Measurements from ENCODE around the gene ALCAM.

The ALCAM gene

GRCh38 chr3:105352976-105353375 is 13.7 kb upstream of the ALCAM start:
- TF ChIP-seq SIN3A (IDR thresholded peaks at IDR 0.05; ENCODE audit: borderline replicate concordance, insufficient read depth, low read length) (no peak), REST (IDR thresholded peaks at IDR 0.05; ENCODE audit: insufficient read depth in 1 of 2, low read depth in 2 of 2, low read length in 2 of 2) (no peak), TAF1 (IDR thresholded peaks at IDR 0.05; ENCODE audit: borderline replicate concordance, insufficient read depth, low read length) (no peak), POLR2AphosphoS5 (IDR thresholded peaks at IDR 0.05; ENCODE audit: low read depth, low read length) (no peak), FOXP2 (optimal IDR thresholded peaks at IDR 0.05; ENCODE audit: borderline replicate concordance, extremely low read depth, extremely low read length, insufficient read depth) (no peak)

- TF ChIP-seq REST (IDR thresholded peaks at IDR 0.05; ENCODE audit: insufficient read depth in 1 of 2, low read depth in 2 of 2, low read length in 2 of 2) (no peak), SIN3A (IDR thresholded peaks at IDR 0.05; ENCODE audit: borderline replicate concordance, insufficient read depth, low read length) (no peak), TAF1 (IDR thresholded peaks at IDR 0.05; ENCODE audit: borderline replicate concordance, insufficient read depth, low read length) (no peak)
Measured at GRCh38 chr3:105353485-105354161, 13.1 kb upstream of the ALCAM start.

GRCh38 chr3:105354429-105354828 is 12.3 kb upstream of the ALCAM start:
- TF ChIP-seq POLR2AphosphoS5 (IDR thresholded peaks at IDR 0.05; ENCODE audit: low read depth, low read length) (no peak), TAF1 (IDR thresholded peaks at IDR 0.05; ENCODE audit: borderline replicate concordance, insufficient read depth, low read length) (no peak), FOXP2 (optimal IDR thresholded peaks at IDR 0.05; ENCODE audit: borderline replicate concordance, extremely low read depth, extremely low read length, insufficient read depth) (no peak), SIN3A (IDR thresholded peaks at IDR 0.05; ENCODE audit: borderline replicate concordance, insufficient read depth, low read length) (no peak), REST (IDR thresholded peaks at IDR 0.05; ENCODE audit: insufficient read depth in 1 of 2, low read depth in 2 of 2, low read length in 2 of 2) (no peak)

- no peak for TF ChIP-seq REST (IDR thresholded peaks at IDR 0.05; ENCODE audit: insufficient read depth in 1 of 2, low read depth in 2 of 2, low read length in 2 of 2)
- TF ChIP-seq SIN3A (IDR thresholded peaks at IDR 0.05; ENCODE audit: borderline replicate concordance, insufficient read depth, low read length) = peak; percentile 15; the same call in 1 of the 2 replicates
- TF ChIP-seq TAF1 (IDR thresholded peaks at IDR 0.05; ENCODE audit: borderline replicate concordance, insufficient read depth, low read length) = no peak
- TF ChIP-seq POLR2AphosphoS5 (IDR thresholded peaks at IDR 0.05; ENCODE audit: low read depth, low read length) = no peak
- TF ChIP-seq FOXP2 (optimal IDR thresholded peaks at IDR 0.05; ENCODE audit: borderline replicate concordance, extremely low read depth, extremely low read length, insufficient read depth) = no peak
Measured at GRCh38 chr3:105355408-105356061, 11.2 kb upstream of the ALCAM start.
